HepG2 (cell line): Measurements from ENCODE around the gene ZNF17. TPM values are rescaled to one million over a fixed set of nuclear protein-coding genes. Genes with fewer than 3 reads are reported as not detected.
A peak's percentile ranks its signal among the peaks of the same experiment; 100 is the strongest.

ENCODE experiments used
- CHD2 ChIP-seq: IDR thresholded peaks from 2 replicates; pipeline ENCODE4 v1.6.1; 2011; ENCODE audit warnings: low read depth, low read length, improper control_type of control experiment
- ERF ChIP-seq: IDR thresholded peaks from 2 replicates; pipeline ENCODE4 v1.6.1; 2018; ENCODE audit warnings: missing biosample characterization, missing genetic modification reagents
- GZF1 ChIP-seq: sonication (generic); formaldehyde crosslinking; IDR thresholded peaks from 2 replicates; pipeline ENCODE4 v1.5.1; 2020; ENCODE audit warnings: mild to moderate bottlenecking, missing genetic modification reagents
- HNF4A ChIP-seq: sonication (generic); formaldehyde crosslinking; IDR thresholded peaks from 2 replicates; pipeline ENCODE4 v1.4.0; 2020; ENCODE audit warnings: missing genetic modification reagents
- MXI1 ChIP-seq: IDR thresholded peaks from 3 replicates; pipeline ENCODE4 v1.6.1; 2012; ENCODE audit warnings: low read depth, low read length, inconsistent platforms, borderline replicate concordance
- PHF20 ChIP-seq: sonication (generic); formaldehyde crosslinking; IDR thresholded peaks from 2 replicates; pipeline ENCODE4 v1.5.0; 2020; ENCODE audit warnings: mild to moderate bottlenecking, missing genetic modification reagents
- SRSF9 ChIP-seq: fragments of 200-400 bp; formaldehyde crosslinking; IDR thresholded peaks from 2 replicates; pipeline ENCODE4 v1.6.1; 2018; ENCODE audit warnings: borderline replicate concordance, mild to moderate bottlenecking, low read depth, low read length; ENCODE audit not compliant: insufficient read depth, poor library complexity, severe bottlenecking
- THAP11 ChIP-seq: IDR thresholded peaks from 2 replicates; pipeline ENCODE4 v1.6.1; 2016; ENCODE audit warnings: missing biosample characterization, missing genetic modification reagents
- ZNF263 ChIP-seq: sonication (generic); formaldehyde crosslinking; IDR thresholded peaks from 2 replicates; pipeline ENCODE4 v1.4.0; 2020; ENCODE audit warnings: missing genetic modification reagents
- ZNF552 ChIP-seq: sonication (generic); formaldehyde crosslinking; IDR thresholded peaks from 2 replicates; pipeline ENCODE4 v1.9.0; 2022; ENCODE audit warnings: missing genetic modification reagents, mild to moderate bottlenecking, borderline replicate concordance
- ZSCAN21 ChIP-seq: sonication (generic); formaldehyde crosslinking; IDR thresholded peaks from 2 replicates; pipeline ENCODE4 v1.8.0; 2022; ENCODE audit warnings: mild to moderate bottlenecking, missing genetic modification reagents, moderate library complexity, borderline replicate concordance
- polyA plus RNA-seq, 8 experiments: library from polyadenylated mRNA; depleted of rRNA in 3 of 8; stranded (reverse) in 7 of 8; unstranded in 1 of 8; fragments of >200 nt; fragmentation: Illumina TruSeq in 4 of 8; extraction: Trizol in 4 of 8; gene quantifications; 2 replicates each; pipeline versions ENCODE4 v1.2.1 to v1.2.3, GENCODE V29; 2011 to 2016; ENCODE audit warnings: low read depth in 4 of 8, missing spikeins in 1 of 8, mixed read lengths in 1 of 8; ENCODE audit not compliant: insufficient read depth in 1 of 8
- total RNA-seq, 5 experiments: library from RNA; depleted of rRNA; stranded (reverse); fragments of >200 nt; fragmentation: Illumina TruSeq; extraction: Trizol; gene quantifications; 2 replicates each; pipeline ENCODE4 v1.2.3, GENCODE V29; 2016; ENCODE audit warnings: low read depth in 1 of 5
- TF ChIP-seq, protein P1 (sequence below), 2 experiments: sonication (generic) in 1 of 2; formaldehyde crosslinking in 1 of 2; IDR thresholded peaks; 2 replicates each; pipeline versions ENCODE4 v1.4.0 to v1.6.1; 2016 to 2020; ENCODE audit warnings: borderline replicate concordance in 1 of 2, low read depth in 1 of 2, mild to moderate bottlenecking in 1 of 2, missing genetic modification reagents in 1 of 2
- TF ChIP-seq, protein P2 (sequence below): sonication (generic); formaldehyde crosslinking; IDR thresholded peaks from 2 replicates; pipeline ENCODE4 v1.4.0; 2020; ENCODE audit warnings: missing genetic modification reagents, mild to moderate bottlenecking, borderline replicate concordance
- TF ChIP-seq, protein P3 (sequence below): sonication (generic); formaldehyde crosslinking; IDR thresholded peaks from 2 replicates; pipeline ENCODE4 v1.4.0; 2020; ENCODE audit warnings: missing genetic modification reagents, borderline replicate concordance
- TF ChIP-seq, protein P4 (sequence below): conservative IDR thresholded peaks from 2 replicates; pipeline ENCODE4 v1.6.1; 2018; ENCODE audit warnings: missing genetic modification reagents

The ZNF17 gene
- total and polyA plus RNA-seq, 2 of the 13 experiments (the other 11 are each of a cell fraction or from before 2014, with no cell fraction given) = 3.7 to 10.1 TPM

DNA sequence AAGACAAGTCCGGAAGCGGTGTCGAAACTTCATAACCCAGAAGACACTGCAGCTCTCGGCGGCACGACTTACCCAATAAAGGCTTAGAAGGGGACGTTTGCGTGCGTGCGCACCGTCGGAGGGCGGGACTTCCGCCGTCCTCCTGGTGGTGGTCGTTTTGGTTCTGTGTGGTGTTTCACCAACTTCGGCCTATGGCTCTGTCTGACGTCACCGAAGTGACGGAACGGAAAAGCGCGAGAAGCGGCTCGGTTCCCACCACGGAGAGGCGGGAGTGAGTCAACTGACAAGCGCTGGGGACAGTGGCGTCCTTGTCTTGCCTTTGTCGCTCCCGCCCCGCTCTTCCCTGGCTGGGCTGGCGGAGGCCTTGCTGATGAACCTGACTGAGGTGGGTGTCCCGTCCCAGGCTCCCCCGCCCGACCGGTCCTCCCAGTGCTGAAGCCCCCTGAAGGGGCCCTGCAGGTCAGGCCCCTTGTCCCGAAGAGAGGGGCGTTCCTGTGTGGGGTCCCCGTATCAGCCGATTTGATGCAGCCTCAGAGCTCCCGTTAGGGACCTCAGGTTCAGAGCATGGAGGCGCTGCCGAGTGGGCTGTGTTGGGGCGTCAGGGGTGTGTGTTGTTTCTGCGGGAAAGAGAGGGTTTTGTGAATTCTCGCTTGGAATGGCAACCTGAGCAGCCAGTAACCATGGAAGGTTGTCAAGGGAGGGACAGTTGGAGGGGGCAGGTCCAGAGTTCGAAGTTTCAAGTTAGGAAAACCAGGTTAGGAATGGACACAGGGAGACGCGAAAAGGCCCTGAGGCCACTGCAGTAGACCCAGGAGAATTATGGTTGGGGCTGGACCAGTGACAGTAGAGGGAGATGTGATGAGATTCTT lies 21.0 kb upstream of the ZNF17 start, which contains the start of gene ZNF548 (continued):
- TF ChIP-seq, protein P1, sequence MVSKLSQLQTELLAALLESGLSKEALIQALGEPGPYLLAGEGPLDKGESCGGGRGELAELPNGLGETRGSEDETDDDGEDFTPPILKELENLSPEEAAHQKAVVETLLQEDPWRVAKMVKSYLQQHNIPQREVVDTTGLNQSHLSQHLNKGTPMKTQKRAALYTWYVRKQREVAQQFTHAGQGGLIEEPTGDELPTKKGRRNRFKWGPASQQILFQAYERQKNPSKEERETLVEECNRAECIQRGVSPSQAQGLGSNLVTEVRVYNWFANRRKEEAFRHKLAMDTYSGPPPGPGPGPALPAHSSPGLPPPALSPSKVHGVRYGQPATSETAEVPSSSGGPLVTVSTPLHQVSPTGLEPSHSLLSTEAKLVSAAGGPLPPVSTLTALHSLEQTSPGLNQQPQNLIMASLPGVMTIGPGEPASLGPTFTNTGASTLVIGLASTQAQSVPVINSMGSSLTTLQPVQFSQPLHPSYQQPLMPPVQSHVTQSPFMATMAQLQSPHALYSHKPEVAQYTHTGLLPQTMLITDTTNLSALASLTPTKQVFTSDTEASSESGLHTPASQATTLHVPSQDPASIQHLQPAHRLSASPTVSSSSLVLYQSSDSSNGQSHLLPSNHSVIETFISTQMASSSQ (IDR thresholded peaks at IDR 0.05; ENCODE audit: low read depth) = no peak
- TF ChIP-seq, protein P1 (CRISPR knock-in tag; IDR thresholded peaks at IDR 0.05; ENCODE audit: borderline replicate concordance) = 0 out of 2 replicates have a peak, but pooled peaks have one; percentile 14
- TF ChIP-seq ERF (peak; percentile 50; the same call in 1 of the 2 replicates), THAP11 (CRISPR knock-in tag) (peak; percentile 99), ZNF552 (CRISPR knock-in tag) (peak; percentile 72; the same call in 1 of the 2 replicates), ZNF263 (CRISPR knock-in tag) (no peak), GZF1 (CRISPR knock-in tag) (0 out of 2 replicates have a peak, but pooled peaks have one; percentile 73), PHF20 (CRISPR knock-in tag) (peak; percentile 88), ZSCAN21 (peak; percentile 59; the same call in 1 of the 2 replicates), MXI1 (peak; percentile 70; the same call in 1 of the 3 replicates), SRSF9 (no peak), HNF4A (peak; percentile 88), CHD2 (peak; percentile 90)
- TF ChIP-seq, protein P2, sequence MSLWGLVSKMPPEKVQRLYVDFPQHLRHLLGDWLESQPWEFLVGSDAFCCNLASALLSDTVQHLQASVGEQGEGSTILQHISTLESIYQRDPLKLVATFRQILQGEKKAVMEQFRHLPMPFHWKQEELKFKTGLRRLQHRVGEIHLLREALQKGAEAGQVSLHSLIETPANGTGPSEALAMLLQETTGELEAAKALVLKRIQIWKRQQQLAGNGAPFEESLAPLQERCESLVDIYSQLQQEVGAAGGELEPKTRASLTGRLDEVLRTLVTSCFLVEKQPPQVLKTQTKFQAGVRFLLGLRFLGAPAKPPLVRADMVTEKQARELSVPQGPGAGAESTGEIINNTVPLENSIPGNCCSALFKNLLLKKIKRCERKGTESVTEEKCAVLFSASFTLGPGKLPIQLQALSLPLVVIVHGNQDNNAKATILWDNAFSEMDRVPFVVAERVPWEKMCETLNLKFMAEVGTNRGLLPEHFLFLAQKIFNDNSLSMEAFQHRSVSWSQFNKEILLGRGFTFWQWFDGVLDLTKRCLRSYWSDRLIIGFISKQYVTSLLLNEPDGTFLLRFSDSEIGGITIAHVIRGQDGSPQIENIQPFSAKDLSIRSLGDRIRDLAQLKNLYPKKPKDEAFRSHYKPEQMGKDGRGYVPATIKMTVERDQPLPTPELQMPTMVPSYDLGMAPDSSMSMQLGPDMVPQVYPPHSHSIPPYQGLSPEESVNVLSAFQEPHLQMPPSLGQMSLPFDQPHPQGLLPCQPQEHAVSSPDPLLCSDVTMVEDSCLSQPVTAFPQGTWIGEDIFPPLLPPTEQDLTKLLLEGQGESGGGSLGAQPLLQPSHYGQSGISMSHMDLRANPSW (CRISPR knock-in tag) = peak; percentile 64; the same call in 1 of the 2 replicates
- TF ChIP-seq, protein P3, sequence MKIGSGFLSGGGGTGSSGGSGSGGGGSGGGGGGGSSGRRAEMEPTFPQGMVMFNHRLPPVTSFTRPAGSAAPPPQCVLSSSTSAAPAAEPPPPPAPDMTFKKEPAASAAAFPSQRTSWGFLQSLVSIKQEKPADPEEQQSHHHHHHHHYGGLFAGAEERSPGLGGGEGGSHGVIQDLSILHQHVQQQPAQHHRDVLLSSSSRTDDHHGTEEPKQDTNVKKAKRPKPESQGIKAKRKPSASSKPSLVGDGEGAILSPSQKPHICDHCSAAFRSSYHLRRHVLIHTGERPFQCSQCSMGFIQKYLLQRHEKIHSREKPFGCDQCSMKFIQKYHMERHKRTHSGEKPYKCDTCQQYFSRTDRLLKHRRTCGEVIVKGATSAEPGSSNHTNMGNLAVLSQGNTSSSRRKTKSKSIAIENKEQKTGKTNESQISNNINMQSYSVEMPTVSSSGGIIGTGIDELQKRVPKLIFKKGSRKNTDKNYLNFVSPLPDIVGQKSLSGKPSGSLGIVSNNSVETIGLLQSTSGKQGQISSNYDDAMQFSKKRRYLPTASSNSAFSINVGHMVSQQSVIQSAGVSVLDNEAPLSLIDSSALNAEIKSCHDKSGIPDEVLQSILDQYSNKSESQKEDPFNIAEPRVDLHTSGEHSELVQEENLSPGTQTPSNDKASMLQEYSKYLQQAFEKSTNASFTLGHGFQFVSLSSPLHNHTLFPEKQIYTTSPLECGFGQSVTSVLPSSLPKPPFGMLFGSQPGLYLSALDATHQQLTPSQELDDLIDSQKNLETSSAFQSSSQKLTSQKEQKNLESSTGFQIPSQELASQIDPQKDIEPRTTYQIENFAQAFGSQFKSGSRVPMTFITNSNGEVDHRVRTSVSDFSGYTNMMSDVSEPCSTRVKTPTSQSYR (CRISPR knock-in tag) = peak; percentile 19; the same call in 1 of the 2 replicates
- TF ChIP-seq, protein P4, sequence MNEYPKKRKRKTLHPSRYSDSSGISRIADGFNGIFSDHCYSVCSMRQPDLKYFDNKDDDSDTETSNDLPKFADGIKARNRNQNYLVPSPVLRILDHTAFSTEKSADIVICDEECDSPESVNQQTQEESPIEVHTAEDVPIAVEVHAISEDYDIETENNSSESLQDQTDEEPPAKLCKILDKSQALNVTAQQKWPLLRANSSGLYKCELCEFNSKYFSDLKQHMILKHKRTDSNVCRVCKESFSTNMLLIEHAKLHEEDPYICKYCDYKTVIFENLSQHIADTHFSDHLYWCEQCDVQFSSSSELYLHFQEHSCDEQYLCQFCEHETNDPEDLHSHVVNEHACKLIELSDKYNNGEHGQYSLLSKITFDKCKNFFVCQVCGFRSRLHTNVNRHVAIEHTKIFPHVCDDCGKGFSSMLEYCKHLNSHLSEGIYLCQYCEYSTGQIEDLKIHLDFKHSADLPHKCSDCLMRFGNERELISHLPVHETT (CRISPR knock-in tag) = peak; percentile 78; the same call in 1 of the 2 replicates
